Iris pigment epithelial cell (primary cell): ENCODE results near the gene SAC3D1.
"Not testable (repeated sequence)": the region's sequence is repeated elsewhere in the genome, so short reads cannot be mapped to it uniquely, and the experiment has no call there.

Experiments
- DNase-seq: peaks from one replicate; pipeline ENCODE4 v3.0.0-alpha.2; 2011; ENCODE audit warnings: low read depth

SAC3D1 gene

GRCh38 chr11:65040847-65041622 is at the start of gene SAC3D1:
Gene SAC3D1 (plus strand): TSS chr11:65041210. CDS start chr11:65041293, 83 bp downstream.
- peak; percentile 92 for DNase-seq

GRCh38 chr11:64994318-64994717 is 46.7 kb upstream of the SAC3D1 start:
- DNase-seq, result no peak

- DNase-seq, result no peak
These were observed 44.7 kb upstream of the SAC3D1 start for GRCh38 chr11:64996327-64996709.

DNA sequence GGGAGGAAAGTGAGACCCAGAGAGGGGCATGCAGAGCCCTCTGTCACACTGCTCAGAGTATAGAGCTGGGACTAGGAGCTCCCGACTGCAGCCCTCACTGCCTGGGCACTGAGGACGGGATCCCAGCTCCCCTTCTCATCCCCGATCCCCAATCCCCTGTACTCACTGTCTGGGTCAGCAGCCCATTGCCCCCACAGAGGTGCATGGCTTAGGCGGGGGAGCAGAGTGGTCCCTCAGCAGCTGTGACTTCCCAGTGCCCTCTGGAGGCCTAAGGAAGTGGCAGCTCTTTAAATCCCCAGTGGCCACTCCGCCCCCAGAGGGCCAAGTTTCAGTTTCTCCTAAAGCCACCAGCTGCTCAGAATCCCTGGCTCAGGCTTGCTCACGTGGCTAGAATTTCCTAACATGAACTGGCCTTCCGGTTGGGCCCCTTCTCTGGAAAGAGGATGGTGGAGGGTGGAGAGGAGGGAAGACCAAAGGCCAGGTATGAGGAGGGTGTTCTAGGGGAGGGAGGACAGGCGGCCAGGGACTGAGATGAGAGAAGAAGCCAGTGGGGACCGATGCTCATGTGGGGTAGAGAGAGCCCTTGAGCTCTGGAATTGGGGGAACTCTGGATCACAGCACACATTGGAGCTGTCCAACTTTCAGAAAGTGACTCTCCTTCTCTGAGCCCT is 44.2 kb upstream of the SAC3D1 start, which contains the start of gene BATF2:
Gene BATF2 (minus strand): TSS at position 262 of the 671 bp plus-strand sequence. CDS start 57 bp downstream, at position 205.
- peak; percentile 69 for DNase-seq

- no peak for DNase-seq
These were observed 42.9 kb upstream of the SAC3D1 start for GRCh38 chr11:64998141-64998540.

- DNase-seq, result no peak
These were observed 42.1 kb upstream of the SAC3D1 start for GRCh38 chr11:64998690-64999431.

DNA sequence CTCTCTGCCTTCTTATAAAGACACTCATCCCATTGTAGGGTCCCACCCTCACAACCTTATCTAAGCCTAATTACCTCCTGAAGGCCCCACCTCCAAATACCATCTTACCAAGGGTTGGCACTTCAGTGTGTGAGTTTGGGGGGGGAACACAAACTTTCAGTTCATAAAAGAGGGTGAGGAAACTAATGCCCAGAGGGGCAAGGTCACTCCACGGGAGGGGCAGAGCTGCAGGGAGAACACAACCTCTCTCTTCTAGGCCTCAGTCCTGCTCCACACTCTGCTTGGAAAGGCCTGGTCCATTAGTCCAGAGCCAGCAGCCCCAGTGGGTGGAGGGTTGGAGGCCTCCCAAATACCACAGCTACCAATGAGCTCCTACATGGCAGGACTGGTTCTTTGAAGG is 41.5 kb upstream of the SAC3D1 start:
- DNase-seq, result no peak

DNA sequence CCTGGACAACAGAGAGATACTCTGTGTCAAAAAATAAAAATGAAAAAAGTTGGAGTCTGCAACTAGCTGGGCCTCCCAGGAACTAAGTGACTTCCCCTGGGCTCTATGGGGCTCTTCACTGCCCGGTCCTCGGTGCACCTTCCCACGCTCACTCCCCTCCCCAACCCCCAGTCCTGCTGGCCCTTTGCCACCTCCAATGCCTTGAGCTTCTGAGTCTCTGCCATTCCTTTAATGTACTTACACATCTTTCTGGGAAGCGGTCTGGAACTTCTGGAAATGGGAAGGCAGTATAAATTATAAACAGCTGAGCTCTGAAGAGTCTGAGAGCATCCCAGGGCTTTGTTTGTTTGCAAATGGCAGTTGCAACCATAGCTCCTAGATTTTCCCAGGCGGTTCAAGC is 38.3 kb upstream of the SAC3D1 start:
- no peak for DNase-seq

- peak; percentile 60 for DNase-seq
These were observed 37.7 kb upstream of the SAC3D1 start for GRCh38 chr11:65003282-65003681.

DNA sequence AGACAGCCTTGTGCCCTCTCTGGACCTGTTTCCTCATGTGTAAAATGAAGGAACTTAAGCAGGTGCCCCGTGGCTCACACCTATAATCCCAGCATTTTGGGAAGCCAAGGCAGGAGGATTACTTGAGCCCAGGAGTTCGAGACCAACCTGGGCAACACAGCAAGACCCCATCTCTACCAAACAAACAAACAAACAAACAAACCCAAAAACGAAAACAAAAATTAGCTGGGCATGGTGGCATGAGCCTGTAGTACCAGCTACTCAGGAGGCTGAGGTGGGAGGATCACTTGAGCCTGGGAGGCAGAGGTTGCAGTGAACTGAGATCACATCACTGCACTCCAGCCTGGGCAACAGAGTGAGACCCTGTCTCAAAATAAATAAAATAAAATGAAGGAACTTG is 37.0 kb upstream of the SAC3D1 start:
- DNase-seq, result not testable (repeated sequence)

GRCh38 chr11:65008016-65008415 is 33.0 kb upstream of the SAC3D1 start:
- DNase-seq, result no peak

- DNase-seq, result no peak
These were observed 32.1 kb upstream of the SAC3D1 start for GRCh38 chr11:65008873-65009272.

- DNase-seq, result peak; percentile 82
These were observed 27.7 kb upstream of the SAC3D1 start for GRCh38 chr11:65013130-65013887.

DNA sequence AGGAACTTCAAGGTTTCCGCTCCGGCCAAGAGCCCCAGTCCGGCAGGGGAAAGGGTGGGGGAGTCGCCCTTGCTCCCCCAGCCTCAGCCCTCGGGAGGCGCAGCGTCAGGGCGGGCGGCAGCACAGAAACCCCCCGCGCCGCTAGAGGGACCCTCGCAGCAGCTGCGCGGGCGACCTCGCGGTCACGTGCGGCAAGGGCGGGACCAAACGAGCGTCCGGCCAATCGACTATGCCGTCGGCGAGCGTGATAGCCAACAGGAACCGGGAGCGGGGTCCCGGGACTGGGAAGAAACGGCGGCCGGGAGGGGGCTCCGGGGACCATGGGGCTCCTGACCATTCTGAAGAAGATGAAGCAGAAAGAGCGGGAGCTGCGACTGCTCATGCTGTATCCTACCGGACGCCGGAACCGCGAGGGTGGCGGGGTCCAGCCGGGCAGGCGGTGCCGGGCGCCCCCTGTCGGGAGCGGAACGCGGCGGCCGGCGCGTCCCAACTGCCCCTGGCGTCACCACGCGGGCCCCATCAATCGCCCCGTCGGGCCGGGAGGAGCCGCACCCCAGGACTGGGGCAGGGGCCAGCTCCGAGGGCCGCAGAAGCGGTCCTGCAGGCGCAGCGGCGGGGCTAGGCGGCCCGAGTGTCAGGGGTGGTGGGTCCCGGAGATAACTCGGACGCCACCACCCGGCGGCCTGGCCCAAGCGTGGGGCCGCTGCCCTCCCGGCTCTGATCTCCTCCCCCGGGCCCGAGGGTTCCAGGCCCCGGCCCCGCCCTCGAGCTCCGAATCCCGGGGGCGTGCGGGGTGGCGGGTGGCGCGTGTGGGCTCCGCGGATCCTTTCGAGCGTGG is 26.9 kb upstream of the SAC3D1 start, which contains the start of gene ARL2:
Gene ARL2 (plus strand): TSS at position 273 of the 838 bp plus-strand sequence. CDS start 48 bp downstream, at position 321.
- DNase-seq, result peak; percentile 86

- peak; percentile 29 for DNase-seq
These were observed 26.2 kb upstream of the SAC3D1 start for GRCh38 chr11:65014726-65015227.

- DNase-seq, result no peak
These were observed 24.3 kb upstream of the SAC3D1 start for GRCh38 chr11:65016705-65017104.

DNA sequence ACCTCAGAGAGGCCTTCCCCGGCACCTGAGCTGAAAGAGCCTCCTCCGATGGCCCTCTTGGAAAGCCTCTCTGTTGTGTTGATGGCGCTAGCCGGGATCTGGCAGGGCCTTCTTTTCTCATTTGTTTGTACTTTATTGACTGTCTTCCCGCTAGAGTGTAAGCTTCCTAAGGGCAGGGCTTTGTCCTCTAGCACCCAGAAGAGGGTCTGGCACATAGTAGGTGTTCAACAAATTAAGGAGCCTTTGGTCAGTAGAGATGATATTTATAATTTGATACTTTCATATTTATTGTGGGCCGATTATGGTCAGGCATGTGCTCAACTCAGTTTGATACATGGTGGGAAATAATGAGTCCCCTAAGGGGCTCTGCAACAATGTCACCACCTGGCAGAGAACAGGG is 23.1 kb upstream of the SAC3D1 start:
- DNase-seq, result no peak

- no peak for DNase-seq
These were observed 21.2 kb upstream of the SAC3D1 start for GRCh38 chr11:65019824-65020223.

- DNase-seq, result no peak
These were observed 20.0 kb upstream of the SAC3D1 start for GRCh38 chr11:65021003-65021402.

- no peak for DNase-seq
These were observed 19.5 kb upstream of the SAC3D1 start for GRCh38 chr11:65021509-65021908.

GRCh38 chr11:65023502-65023901 is 17.5 kb upstream of the SAC3D1 start:
- not testable (repeated sequence) for DNase-seq
